Osteoblast (primary cell): Measurements from ENCODE around the gene DYRK1A. TPM values are rescaled to one million over a fixed set of nuclear protein-coding genes. Genes with fewer than 3 reads are reported as not detected.

Source experiments
- DNase-seq: peaks from one replicate; pipeline ENCODE4 v3.0.0; 2011; ENCODE audit warnings: low spot score, mixed read lengths; ENCODE audit not compliant: insufficient read length; ENCODE audit errors: missing footprints
- H2AFZ ChIP-seq: 2 replicates; pipeline ENCODE4 v1.6.0; 2011; ENCODE audit warnings: mild to moderate bottlenecking, low read length
- H3K27ac ChIP-seq: 2 replicates; pipeline ENCODE4 v1.5.1; 2011; ENCODE audit warnings: mild to moderate bottlenecking, low read depth, low read length, moderate library complexity
- H3K27me3 ChIP-seq: 2 replicates; pipeline ENCODE4 v1.6.0; 2012; ENCODE audit warnings: mild to moderate bottlenecking, control low read depth, inconsistent platforms, low read length, moderate library complexity; ENCODE audit not compliant: insufficient read depth
- H3K36me3 ChIP-seq: 2 replicates; pipeline ENCODE4 v1.5.1; 2011; ENCODE audit warnings: mild to moderate bottlenecking, low read length, control low read depth, moderate library complexity; ENCODE audit not compliant: insufficient read depth
- H3K4me1 ChIP-seq: 2 replicates; pipeline ENCODE4 v1.5.1; 2011; ENCODE audit warnings: mild to moderate bottlenecking, low read length, control low read depth, moderate library complexity; ENCODE audit not compliant: insufficient read depth
- H3K4me2 ChIP-seq: 2 replicates; pipeline ENCODE4 v1.6.0; 2011; ENCODE audit warnings: mild to moderate bottlenecking, low read length; ENCODE audit not compliant: insufficient read depth
- H3K4me3 ChIP-seq: fragments of 200-600 bp; sonication (generic); 3 replicates; pipeline ENCODE4 v1.5.1; 2012; ENCODE audit warnings: mild to moderate bottlenecking, low read length, inconsistent platforms; ENCODE audit not compliant: insufficient read depth
- H3K79me2 ChIP-seq: 2 replicates; pipeline ENCODE4 v1.6.0; 2012; ENCODE audit warnings: mild to moderate bottlenecking, low read length, control low read depth, inconsistent platforms; ENCODE audit not compliant: insufficient read depth
- H3K9me3 ChIP-seq: 2 replicates; pipeline ENCODE4 v1.5.1; 2011; ENCODE audit warnings: low read depth, low read length, control low read depth
- H4K20me1 ChIP-seq: 2 replicates; pipeline ENCODE4 v1.6.0; 2012; ENCODE audit warnings: mild to moderate bottlenecking, low read length, control low read depth; ENCODE audit not compliant: insufficient read depth
- total RNA-seq: library from RNA; depleted of rRNA; stranded (reverse); fragments of >200 nt; gene quantifications from 2 replicates; pipeline ENCODE4 v1.2.3, GENCODE V29; 2012
- TF ChIP-seq, protein P1 (sequence below): IDR thresholded peaks from 2 replicates; pipeline ENCODE4 v1.5.1; 2011; ENCODE audit warnings: mild to moderate bottlenecking, low read depth, low read length, moderate library complexity; ENCODE audit errors: extremely low read depth

DYRK1A gene
- total RNA-seq, 1 donor: 99.2 TPM

DNA sequence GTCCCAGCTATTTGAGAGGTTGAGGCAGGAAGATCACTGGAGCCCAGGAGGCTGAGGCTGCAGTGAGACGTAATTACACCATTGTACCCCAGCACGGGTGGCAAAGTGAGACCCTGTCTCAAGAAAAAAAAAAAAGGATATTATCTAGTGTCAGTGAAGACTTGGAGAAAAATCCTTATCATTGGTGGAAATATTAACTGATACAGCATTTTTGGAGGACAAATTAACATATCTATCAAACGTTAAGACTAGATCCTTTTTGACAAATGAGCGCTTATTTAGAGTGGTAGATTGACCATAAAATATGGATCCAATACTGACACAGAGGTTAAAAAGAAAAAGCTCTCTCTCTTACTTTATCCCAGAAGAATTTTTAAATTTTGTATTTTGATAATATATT is 35.2 kb upstream of the DYRK1A start:
- no peak overlapping the region for H3K4me3 ChIP-seq
- no peak overlapping the region for H3K4me2 ChIP-seq
- no peaks in the 10 kb centered on the region for H4K20me1 ChIP-seq

DNA sequence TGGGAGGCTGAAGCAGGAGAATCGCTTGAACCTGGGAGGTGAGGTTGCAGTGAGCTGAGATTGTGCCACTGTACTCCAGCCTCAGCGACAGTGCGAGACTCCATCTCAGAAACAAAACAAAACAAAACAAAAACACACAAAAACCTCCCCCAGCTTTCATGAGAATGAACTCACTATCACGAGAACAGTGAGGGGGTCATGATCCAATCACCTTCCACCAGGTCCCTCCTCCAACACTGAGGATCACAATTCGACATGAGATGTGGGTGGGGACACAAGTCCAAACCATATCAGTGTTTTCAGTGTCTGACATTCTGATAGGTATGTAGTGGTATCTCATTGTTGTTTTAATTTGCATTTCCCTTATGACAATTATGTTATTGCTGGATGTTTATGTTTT is 31.5 kb upstream of the DYRK1A start:
- Histone ChIP-seq H3K27me3 (no peaks in the 10 kb centered on the region), H2AFZ (no peak overlapping the region), H3K4me1 (peaks cover 23% of the 10 kb centered on the region), H3K36me3 (no peaks in the 10 kb centered on the region), H3K27ac (no peak overlapping the region), H4K20me1 (no peaks in the 10 kb centered on the region), H3K4me3 (no peak overlapping the region), H3K79me2 (no peaks in the 10 kb centered on the region), H3K4me2 (no peak overlapping the region), H3K9me3 (no peaks in the 10 kb centered on the region)
- DNase-seq: no peak
- TF ChIP-seq, protein P1, sequence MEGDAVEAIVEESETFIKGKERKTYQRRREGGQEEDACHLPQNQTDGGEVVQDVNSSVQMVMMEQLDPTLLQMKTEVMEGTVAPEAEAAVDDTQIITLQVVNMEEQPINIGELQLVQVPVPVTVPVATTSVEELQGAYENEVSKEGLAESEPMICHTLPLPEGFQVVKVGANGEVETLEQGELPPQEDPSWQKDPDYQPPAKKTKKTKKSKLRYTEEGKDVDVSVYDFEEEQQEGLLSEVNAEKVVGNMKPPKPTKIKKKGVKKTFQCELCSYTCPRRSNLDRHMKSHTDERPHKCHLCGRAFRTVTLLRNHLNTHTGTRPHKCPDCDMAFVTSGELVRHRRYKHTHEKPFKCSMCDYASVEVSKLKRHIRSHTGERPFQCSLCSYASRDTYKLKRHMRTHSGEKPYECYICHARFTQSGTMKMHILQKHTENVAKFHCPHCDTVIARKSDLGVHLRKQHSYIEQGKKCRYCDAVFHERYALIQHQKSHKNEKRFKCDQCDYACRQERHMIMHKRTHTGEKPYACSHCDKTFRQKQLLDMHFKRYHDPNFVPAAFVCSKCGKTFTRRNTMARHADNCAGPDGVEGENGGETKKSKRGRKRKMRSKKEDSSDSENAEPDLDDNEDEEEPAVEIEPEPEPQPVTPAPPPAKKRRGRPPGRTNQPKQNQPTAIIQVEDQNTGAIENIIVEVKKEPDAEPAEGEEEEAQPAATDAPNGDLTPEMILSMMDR: no peak

More for the DNA sequence above, 35.2 kb upstream of the DYRK1A start:
- TF ChIP-seq, protein P1: no peak
- Histone ChIP-seq H3K27ac (no peak overlapping the region), H3K79me2 (no peaks in the 10 kb centered on the region), H3K4me1 (no peaks in the 10 kb centered on the region), H3K36me3 (no peaks in the 10 kb centered on the region), H3K9me3 (no peaks in the 10 kb centered on the region), H2AFZ (no peak overlapping the region), H3K27me3 (no peaks in the 10 kb centered on the region)
- DNase-seq: no peak

DNA sequence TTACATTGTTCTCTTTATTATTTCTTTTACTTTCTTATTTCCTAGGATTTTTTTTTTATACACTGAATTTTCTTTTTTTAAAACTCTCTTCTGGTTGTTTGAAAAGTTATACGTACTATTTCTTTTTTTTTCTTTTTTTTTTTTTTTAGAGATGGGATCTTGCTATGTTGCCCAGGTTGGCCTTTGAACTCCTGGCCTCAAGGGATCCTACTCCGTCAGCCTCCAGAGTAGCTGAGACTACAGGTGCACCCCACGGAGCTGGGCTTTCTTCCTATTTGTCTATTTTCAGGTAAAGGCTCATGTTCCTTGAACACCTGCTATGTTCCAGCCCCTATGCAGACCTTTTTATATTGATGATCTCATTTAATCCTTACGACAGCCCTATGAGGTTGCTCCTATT is 29.4 kb upstream of the DYRK1A start:
- H3K4me1 ChIP-seq: peaks cover 29% of the 10 kb centered on the region
- H3K27ac ChIP-seq: no peak overlapping the region
- no peaks in the 10 kb centered on the region for H4K20me1 ChIP-seq
- H3K27me3 ChIP-seq: no peaks in the 10 kb centered on the region
- H3K9me3 ChIP-seq: no peaks in the 10 kb centered on the region
- H3K79me2 ChIP-seq: no peaks in the 10 kb centered on the region
- TF ChIP-seq, protein P1: no peak
- H2AFZ ChIP-seq: no peak overlapping the region
- H3K36me3 ChIP-seq: no peaks in the 10 kb centered on the region
- DNase-seq: no peak
- H3K4me3 ChIP-seq: no peak overlapping the region
- no peak overlapping the region for H3K4me2 ChIP-seq

DNA sequence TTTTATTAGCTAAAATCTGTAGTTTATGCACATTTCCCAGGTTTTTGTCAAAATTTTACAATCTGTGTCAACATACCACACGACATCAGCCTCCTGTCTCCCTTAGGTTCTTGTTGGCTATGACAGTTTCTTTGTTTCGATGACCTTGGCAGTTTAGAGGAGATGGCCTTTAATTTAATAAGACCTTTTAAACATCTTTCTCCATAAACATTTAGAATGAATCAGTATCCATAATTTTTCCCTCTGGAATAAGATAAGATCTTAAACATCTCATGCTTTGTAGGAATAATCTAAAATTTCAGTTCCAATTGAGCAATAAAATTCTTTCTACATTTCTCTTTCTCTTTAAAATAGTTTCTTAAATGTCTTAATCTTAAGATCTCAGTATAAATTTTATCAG is 28.7 kb upstream of the DYRK1A start:
- peak overlapping the region; percentile 76 for H3K4me2 ChIP-seq
- H2AFZ ChIP-seq: no peak overlapping the region
- H3K79me2 ChIP-seq: no peaks in the 10 kb centered on the region
- no peaks in the 10 kb centered on the region for H3K9me3 ChIP-seq
- no peaks in the 10 kb centered on the region for H3K36me3 ChIP-seq
- TF ChIP-seq, protein P1: no peak
- no peak overlapping the region for H3K4me3 ChIP-seq
- H3K27ac ChIP-seq: peak overlapping the region; percentile 98
- H4K20me1 ChIP-seq: no peaks in the 10 kb centered on the region
- H3K27me3 ChIP-seq: no peaks in the 10 kb centered on the region
- H3K4me1 ChIP-seq: peaks cover 29% of the 10 kb centered on the region
- no peak for DNase-seq
